Ishikawa (cell line): ENCODE results near the gene KIAA0825.

Source experiments
- CEBPB ChIP-seq: IDR thresholded peaks from 2 replicates; pipeline ENCODE4 v1.6.1; 2012
- CREB1 ChIP-seq: IDR thresholded peaks from 2 replicates; pipeline ENCODE4 v1.6.1; 2012; ENCODE audit warnings: low read depth
- EGR1 ChIP-seq: IDR thresholded peaks from 2 replicates; pipeline ENCODE4 v1.6.1; 2012
- EP300 ChIP-seq: IDR thresholded peaks from 2 replicates; pipeline ENCODE4 v1.6.1; 2012; ENCODE audit warnings: borderline replicate concordance
- FOXM1 ChIP-seq: IDR thresholded peaks from 2 replicates; pipeline ENCODE4 v1.6.1; 2012; ENCODE audit warnings: low read depth, borderline replicate concordance
- NFIC ChIP-seq: IDR thresholded peaks from 2 replicates; pipeline ENCODE4 v1.6.1; 2012
- RAD21 ChIP-seq: IDR thresholded peaks from 2 replicates; pipeline ENCODE4 v1.6.1; 2012; ENCODE audit warnings: low read depth
- REST ChIP-seq: IDR thresholded peaks from 2 replicates; pipeline ENCODE4 v1.6.1; 2012; ENCODE audit warnings: low read depth, mild to moderate bottlenecking
- TAF1 ChIP-seq: IDR thresholded peaks from 2 replicates; pipeline ENCODE4 v1.6.1; 2012; ENCODE audit warnings: low read depth, mild to moderate bottlenecking
- TCF12 ChIP-seq: IDR thresholded peaks from 2 replicates; pipeline ENCODE4 v1.6.1; 2012; ENCODE audit warnings: low read depth
- TEAD4 ChIP-seq: IDR thresholded peaks from 2 replicates; pipeline ENCODE4 v1.6.1; 2012
- YY1 ChIP-seq: IDR thresholded peaks from 2 replicates; pipeline ENCODE4 v1.6.1; 2012; ENCODE audit warnings: low read depth
- ZBTB7A ChIP-seq: IDR thresholded peaks from 2 replicates; pipeline ENCODE4 v1.6.1; 2012; ENCODE audit warnings: low read depth
- TF ChIP-seq, protein P1 (sequence below): IDR thresholded peaks from 2 replicates; pipeline ENCODE4 v1.6.1; 2012
- TF ChIP-seq, protein P2 (sequence below): IDR thresholded peaks from 2 replicates; pipeline ENCODE4 v1.6.1; 2012

Gene KIAA0825

GRCh38 chr5:94250985-94251384, 367.4 kb downstream of the KIAA0825 start:
- no peak for TF ChIP-seq CEBPB
- no peak for TF ChIP-seq CREB1
- TF ChIP-seq EP300: no peak
- TF ChIP-seq NFIC: no peak
- TF ChIP-seq REST: no peak
- no peak for TF ChIP-seq TEAD4
- TF ChIP-seq RAD21: no peak
- no peak for TF ChIP-seq TCF12

DNA sequence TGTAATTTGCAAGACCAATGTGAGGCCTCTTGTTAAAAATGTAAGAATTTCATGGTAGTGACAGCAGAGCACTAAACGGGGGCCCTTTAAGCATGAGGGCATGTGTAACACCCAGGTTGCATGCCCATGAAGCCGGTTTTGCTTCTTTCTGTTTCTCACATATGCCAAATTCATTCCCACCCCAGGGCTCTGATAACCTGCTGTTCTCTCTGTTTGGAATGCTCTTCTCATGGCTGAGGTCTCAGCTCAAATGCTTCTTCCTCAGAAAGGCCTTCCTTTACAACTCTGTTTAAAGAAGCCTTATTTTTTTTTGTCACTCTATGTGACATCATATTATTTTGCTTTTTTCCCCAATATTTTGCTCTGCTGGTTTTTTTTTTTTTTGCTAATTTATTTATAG, 369.0 kb downstream of the KIAA0825 start:
- TF ChIP-seq TCF12 (no peak), CEBPB (no peak), YY1 (no peak), REST (no peak), NFIC (no peak), TAF1 (no peak), EGR1 (no peak), ZBTB7A (no peak), CREB1 (no peak), RAD21 (no peak), FOXM1 (no peak), EP300 (no peak), TEAD4 (no peak)
- TF ChIP-seq, protein P1, sequence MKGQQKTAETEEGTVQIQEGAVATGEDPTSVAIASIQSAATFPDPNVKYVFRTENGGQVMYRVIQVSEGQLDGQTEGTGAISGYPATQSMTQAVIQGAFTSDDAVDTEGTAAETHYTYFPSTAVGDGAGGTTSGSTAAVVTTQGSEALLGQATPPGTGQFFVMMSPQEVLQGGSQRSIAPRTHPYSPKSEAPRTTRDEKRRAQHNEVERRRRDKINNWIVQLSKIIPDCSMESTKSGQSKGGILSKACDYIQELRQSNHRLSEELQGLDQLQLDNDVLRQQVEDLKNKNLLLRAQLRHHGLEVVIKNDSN: no peak
- TF ChIP-seq, protein P2, sequence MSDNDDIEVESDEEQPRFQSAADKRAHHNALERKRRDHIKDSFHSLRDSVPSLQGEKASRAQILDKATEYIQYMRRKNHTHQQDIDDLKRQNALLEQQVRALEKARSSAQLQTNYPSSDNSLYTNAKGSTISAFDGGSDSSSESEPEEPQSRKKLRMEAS: no peak

GRCh38 chr5:94248175-94248875, 370.1 kb downstream of the KIAA0825 start:
- TF ChIP-seq NFIC (peak; percentile 87), EP300 (peak; percentile 91), FOXM1 (peak; percentile 87), TEAD4 (peak; percentile 67), TCF12 (peak; percentile 88), ZBTB7A (no peak)
- TF ChIP-seq, protein P2: no peak

- no peak for TF ChIP-seq NFIC
- no peak for TF ChIP-seq ZBTB7A
- TF ChIP-seq TCF12: no peak
- TF ChIP-seq, protein P1: no peak
- TF ChIP-seq RAD21: no peak
- no peak for TF ChIP-seq TAF1
Measured at GRCh38 chr5:94245608-94246007, 372.8 kb downstream of the KIAA0825 start.

GRCh38 chr5:94244921-94245320, 373.5 kb downstream of the KIAA0825 start:
- TF ChIP-seq REST (no peak), EGR1 (no peak), EP300 (no peak), CEBPB (no peak), CREB1 (no peak), RAD21 (no peak), TAF1 (no peak), TCF12 (no peak), NFIC (no peak), ZBTB7A (no peak), YY1 (no peak)
- TF ChIP-seq, protein P2: no peak
- TF ChIP-seq, protein P1: no peak
